K562 (cell line): ENCODE results near the gene STK16. TPM values are rescaled to one million over a fixed set of nuclear protein-coding genes. Genes with fewer than 3 reads are reported as not detected.

Experiments
- EP400 ChIP-seq: fragments of 450-650 bp; IDR thresholded peaks from 2 replicates; pipeline ENCODE4 v1.6.1; 2017; ENCODE audit warnings: antibody characterized with exemption, mild to moderate bottlenecking, moderate library complexity
- ETV1 ChIP-seq: fragments of 450-650 bp; conservative IDR thresholded peaks from 2 replicates; pipeline ENCODE4 v1.6.1; 2016; ENCODE audit warnings: missing genetic modification characterization, control low read depth, low read depth, missing compliant biosample characterization
- GTF2E2 ChIP-seq: fragments of 200-800 bp; sonication (Bioruptor generic); IDR thresholded peaks from 2 replicates; pipeline ENCODE4 v1.6.1; 2016; ENCODE audit warnings: missing genetic modification characterization, missing compliant biosample characterization
- MBD2 ChIP-seq: sonication (generic); IDR thresholded peaks from 2 replicates; pipeline ENCODE4 v1.6.1; 2016; ENCODE audit warnings: low read depth, borderline replicate concordance
- MIER1 ChIP-seq: fragments of 450-650 bp; IDR thresholded peaks from 2 replicates; pipeline ENCODE4 v1.6.1; 2016; ENCODE audit warnings: antibody characterized with exemption, mild to moderate bottlenecking, low read depth
- MNT ChIP-seq, 2 experiments: fragments of 450-650 bp; conservative IDR thresholded peaks; 2 replicates each; pipeline ENCODE4 v1.6.1; 2017; ENCODE audit warnings: mild to moderate bottlenecking in 2 of 2, moderate library complexity in 2 of 2
- NR2F6 ChIP-seq: fragments of 450-650 bp; formaldehyde crosslinking; IDR thresholded peaks from 2 replicates; pipeline ENCODE4 v1.4.0; 2020; ENCODE audit warnings: mild to moderate bottlenecking
- NR3C1 ChIP-seq: sonication (generic); formaldehyde crosslinking; IDR thresholded peaks from 2 replicates; pipeline ENCODE4 v1.8.1; 2022; ENCODE audit warnings: missing genetic modification reagents
- PTTG1 ChIP-seq: fragments of 450-650 bp; IDR thresholded peaks from 2 replicates; pipeline ENCODE4 v1.6.1; 2016; ENCODE audit warnings: low read depth, mild to moderate bottlenecking, missing genetic modification characterization, missing compliant biosample characterization
- RCOR1 ChIP-seq, 2 experiments: IDR thresholded peaks; 2 replicates each; pipeline ENCODE4 v1.6.1; 2012; ENCODE audit warnings: low read depth in 2 of 2, low read length in 2 of 2, borderline replicate concordance in 1 of 2, improper control_type of control experiment in 1 of 2
- SETDB1 ChIP-seq: IDR thresholded peaks from one replicate; pipeline ENCODE4 v1.6.1; 2012; ENCODE audit warnings: low read length, control low read depth, inconsistent platforms
- SPI1 ChIP-seq: IDR thresholded peaks from 2 replicates; pipeline ENCODE4 v1.6.1; 2011; ENCODE audit warnings: low read depth, low read length, control low read depth, borderline replicate concordance
- SRF ChIP-seq, 2 experiments: fragments of 250-450, 450-650 bp in 1 of 2; sonication (Bioruptor Pico) in 1 of 2; sonication (generic) in 1 of 2; formaldehyde crosslinking; IDR thresholded peaks; 2 replicates each; pipeline versions ENCODE4 v1.5.0 to v1.5.1; 2020 to 2022; ENCODE audit warnings: mild to moderate bottlenecking in 1 of 2, missing genetic modification reagents in 1 of 2
- YY1 ChIP-seq, 3 experiments: IDR thresholded peaks; 2 replicates each; pipeline ENCODE4 v1.6.1; 2011; ENCODE audit warnings: low read length in 2 of 3, mild to moderate bottlenecking in 2 of 3, moderate library complexity in 2 of 3, borderline replicate concordance in 1 of 3, control low read depth in 1 of 3, low read depth in 1 of 3; ENCODE audit not compliant: insufficient read depth in 3 of 3, insufficient replicate concordance in 2 of 3, control insufficient read depth in 1 of 3, insufficient read length in 1 of 3; ENCODE audit errors: extremely low read depth in 1 of 3
- ZNF165 ChIP-seq: fragments of 250-450 bp; sonication (Bioruptor Pico); IDR thresholded peaks from 2 replicates; pipeline ENCODE4 v1.4.0; 2020; ENCODE audit warnings: borderline replicate concordance
- ZNF184 ChIP-seq: sonication (generic); formaldehyde crosslinking; IDR thresholded peaks from 2 replicates; pipeline ENCODE4 v1.5.0; 2020; ENCODE audit warnings: missing genetic modification reagents
- ZNF217 ChIP-seq: sonication (generic); formaldehyde crosslinking; IDR thresholded peaks from 2 replicates; pipeline ENCODE4 v1.8.0; 2022; ENCODE audit warnings: mild to moderate bottlenecking, missing genetic modification reagents
- ZNF561 ChIP-seq: fragments of 450-650 bp; formaldehyde crosslinking; conservative IDR thresholded peaks from 2 replicates; pipeline ENCODE4 v1.4.0; 2020; ENCODE audit warnings: mild to moderate bottlenecking, moderate library complexity
- ZNF584 ChIP-seq: fragments of 200-800 bp; sonication (Bioruptor generic); IDR thresholded peaks from 2 replicates; pipeline ENCODE4 v1.6.1; 2016; ENCODE audit warnings: low read depth, mild to moderate bottlenecking, missing genetic modification characterization, missing compliant biosample characterization
- polyA plus RNA-seq, 8 experiments: library from polyadenylated mRNA; depleted of rRNA in 4 of 8; stranded (reverse) in 5 of 8; unstranded in 3 of 8; fragments of >200 nt; fragmentation: Nextera tagmentation in 2 of 8; fragmentation: Illumina TruSeq in 1 of 8; extraction: Ambion mirVana in 2 of 8; extraction: Trizol in 1 of 8; gene quantifications; 2 replicates each; pipeline versions ENCODE4 v1.2.1 to v1.2.3, GENCODE V29; 2011 to 2014; ENCODE audit warnings: inconsistent platforms in 1 of 8, missing spikeins in 1 of 8
- total RNA-seq, 7 experiments: library from RNA; depleted of rRNA in 6 of 7; stranded (reverse); fragments of >200 nt in 6 of 7; fragmentation: Illumina TruSeq in 2 of 7; extraction: Trizol in 2 of 7; gene quantifications; 2 replicates each; pipeline versions ENCODE4 v1.2.1 to v1.2.3, GENCODE V29; 2011 to 2021; ENCODE audit warnings: low replicate concordance in 1 of 7

STK16 gene
- total and polyA plus RNA-seq, 9 of the 15 experiments (the other 6 are each of a cell fraction or from before 2014, with no cell fraction given): 5.4 to 36.2 (median 17.8) TPM

- no peak; the same call in 1 of the 2 replicates for TF ChIP-seq NR3C1
- peak; percentile 94 for TF ChIP-seq EP400
- TF ChIP-seq MBD2: 0 out of 2 replicates have a peak, but pooled peaks have one; percentile 28
- no peak for TF ChIP-seq ZNF217 (CRISPR knock-in tag)
- no peak for TF ChIP-seq ZNF561 (CRISPR knock-in tag)
- peak; percentile 37 to 81 for TF ChIP-seq MNT (conservative IDR thresholded peaks at IDR 0.05)
- no peak for TF ChIP-seq NR2F6
- no peak for TF ChIP-seq PTTG1 (tag)
- peak in 1 of 2 experiments; percentile 94; a peak in 2 of 4 replicates for TF ChIP-seq SRF (CRISPR knock-in tag; IDR thresholded peaks at IDR 0.05)
- TF ChIP-seq ETV1 (tag): peak; percentile 91
- no peak for TF ChIP-seq ZNF165 (CRISPR knock-in tag)
- peak in 2 of 3 experiments; percentile 63 to 77 for TF ChIP-seq YY1 (IDR thresholded peaks at IDR 0.05; ENCODE audit: borderline replicate concordance in 1 of 3, control insufficient read depth in 1 of 3, extremely low read depth in 1 of 3, insufficient read depth in 3 of 3, insufficient read length in 1 of 3, insufficient replicate concordance in 2 of 3, low read depth in 1 of 3, low read length in 2 of 3)
- peak in 1 of 2 experiments; percentile 65; a peak in 2 of 4 replicates for TF ChIP-seq RCOR1 (IDR thresholded peaks at IDR 0.05; ENCODE audit: borderline replicate concordance in 1 of 2, low read depth in 2 of 2, low read length in 2 of 2)
- no peak for TF ChIP-seq ZNF584 (CRISPR knock-in tag)
- TF ChIP-seq MIER1: no peak
- TF ChIP-seq SETDB1: no peak
- TF ChIP-seq ZNF184: no peak
- TF ChIP-seq GTF2E2 (tag): no peak
- TF ChIP-seq SPI1: 0 out of 2 replicates have a peak, but pooled peaks have one; percentile 1
Observed at GRCh38 chr2:219245148-219245898, at the start of gene STK16, which contains the start of gene GLB1L (continued).
